HG02885 (cell line): Measurements from ENCODE around the gene CYP4A22.
"Not testable (repeated sequence)": the region's sequence is repeated elsewhere in the genome, so short reads cannot be mapped to it uniquely, and the experiment has no call there.

Experiments
- ATAC-seq: cut with Tn5 transposase; IDR thresholded peaks from one replicate; pipeline ENCODE4 v1.9.1; 2021; ENCODE audit warnings: mild to moderate bottlenecking; ENCODE audit not compliant: unreplicated experiment, poor library complexity

Gene CYP4A22, protein sequence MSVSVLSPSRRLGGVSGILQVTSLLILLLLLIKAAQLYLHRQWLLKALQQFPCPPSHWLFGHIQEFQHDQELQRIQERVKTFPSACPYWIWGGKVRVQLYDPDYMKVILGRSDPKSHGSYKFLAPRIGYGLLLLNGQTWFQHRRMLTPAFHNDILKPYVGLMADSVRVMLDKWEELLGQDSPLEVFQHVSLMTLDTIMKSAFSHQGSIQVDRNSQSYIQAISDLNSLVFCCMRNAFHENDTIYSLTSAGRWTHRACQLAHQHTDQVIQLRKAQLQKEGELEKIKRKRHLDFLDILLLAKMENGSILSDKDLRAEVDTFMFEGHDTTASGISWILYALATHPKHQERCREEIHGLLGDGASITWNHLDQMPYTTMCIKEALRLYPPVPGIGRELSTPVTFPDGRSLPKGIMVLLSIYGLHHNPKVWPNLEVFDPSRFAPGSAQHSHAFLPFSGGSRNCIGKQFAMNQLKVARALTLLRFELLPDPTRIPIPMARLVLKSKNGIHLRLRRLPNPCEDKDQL

DNA sequence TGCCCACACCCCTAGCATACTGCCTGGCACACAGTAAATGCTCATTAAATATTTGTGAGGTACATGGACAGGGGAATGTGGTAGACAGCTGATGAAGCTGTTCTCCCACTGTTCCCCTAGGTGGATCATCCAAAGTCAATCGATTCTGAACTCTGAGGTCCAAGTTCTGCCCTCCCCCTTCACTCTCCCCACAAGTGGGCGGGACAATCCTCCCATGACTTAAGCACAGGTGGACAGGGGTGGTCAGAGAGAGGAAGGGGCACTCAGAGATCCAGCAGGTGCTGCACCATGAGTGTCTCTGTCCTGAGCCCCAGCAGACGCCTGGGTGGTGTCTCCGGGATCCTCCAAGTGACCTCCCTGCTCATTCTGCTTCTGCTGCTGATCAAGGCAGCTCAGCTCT, at the start of gene CYP4A22:
Gene CYP4A22 (plus strand): TSS at position 244 of the 400 bp plus-strand sequence. CDS start 45 bp downstream, at position 289.
- no peak for ATAC-seq

DNA sequence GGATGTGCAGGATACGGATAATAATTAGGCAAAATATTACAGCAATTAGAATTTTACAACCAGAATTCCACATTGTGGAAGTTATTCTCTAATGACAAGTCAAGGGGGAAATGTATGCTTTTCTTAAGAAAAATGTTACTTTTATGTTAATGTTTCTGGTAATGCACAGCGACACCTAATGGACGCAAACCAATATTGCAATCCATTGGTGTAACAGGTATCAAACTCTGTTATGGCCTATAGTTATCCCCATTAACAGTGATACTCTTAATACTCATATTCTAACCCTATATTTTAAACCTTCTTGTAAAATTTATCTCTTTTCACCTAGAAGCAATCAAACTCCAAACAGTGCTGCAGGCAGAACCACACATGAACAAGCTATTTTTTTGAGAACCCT, 47.9 kb upstream of the CYP4A22 start:
- not testable (repeated sequence) for ATAC-seq

DNA sequence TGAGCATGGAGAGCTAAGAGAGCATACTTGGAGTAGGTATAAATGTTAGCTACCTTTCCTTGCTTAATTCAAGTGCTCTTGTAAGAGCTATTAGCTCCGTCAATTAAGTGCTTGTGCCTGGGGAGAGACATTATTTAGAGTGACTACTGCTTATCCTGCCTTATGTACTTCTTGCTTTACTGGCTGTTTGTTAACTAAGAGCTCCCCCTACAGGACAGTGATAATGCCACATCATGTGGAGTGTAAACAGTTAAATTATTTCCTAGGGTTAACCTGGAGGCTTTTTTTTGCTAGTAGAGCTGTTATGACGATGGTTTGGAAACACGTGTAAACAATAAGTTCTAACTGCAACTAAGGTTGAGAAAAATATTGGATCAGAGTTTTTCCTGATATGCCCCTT, 45.8 kb upstream of the CYP4A22 start:
- ATAC-seq, result not testable (repeated sequence)

DNA sequence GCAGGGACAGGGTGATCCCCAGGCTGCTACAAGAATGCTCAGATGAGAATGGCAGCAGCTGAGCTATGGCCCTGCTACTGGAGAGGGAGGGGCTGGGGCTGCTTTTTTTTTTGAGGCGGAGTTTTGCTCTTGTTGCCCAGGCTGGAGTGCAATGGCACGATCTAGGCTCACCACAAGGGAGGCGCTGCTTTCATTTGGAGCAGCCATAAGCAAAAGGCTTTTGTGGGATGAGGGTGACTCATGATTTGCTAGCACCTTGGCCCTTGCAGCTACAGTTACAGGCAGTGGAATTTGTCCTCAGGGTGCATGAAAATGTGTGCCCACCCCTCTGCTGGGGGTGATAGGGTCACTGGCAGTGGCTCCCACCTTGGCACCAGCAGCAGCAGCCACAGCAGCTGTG, 32.4 kb upstream of the CYP4A22 start:
- no peak for ATAC-seq

DNA sequence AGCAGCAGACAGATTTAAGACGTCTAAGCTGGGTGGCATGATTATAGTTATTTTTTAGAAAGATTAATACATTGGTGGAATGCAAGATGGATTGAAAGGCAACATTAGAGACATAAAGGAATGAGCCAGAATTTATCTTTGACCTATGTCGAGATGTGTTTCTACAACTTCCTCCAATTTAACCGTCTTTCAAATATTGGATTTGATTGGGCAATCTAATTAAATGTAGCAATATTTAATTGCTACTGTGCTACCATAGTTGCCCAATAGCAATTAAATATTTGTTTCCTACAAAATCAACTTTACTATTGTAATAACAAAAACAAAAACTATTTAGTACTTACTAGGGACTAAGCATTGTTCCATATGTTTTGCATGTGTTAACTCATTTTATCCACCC, 30.4 kb upstream of the CYP4A22 start:
- no peak for ATAC-seq

DNA sequence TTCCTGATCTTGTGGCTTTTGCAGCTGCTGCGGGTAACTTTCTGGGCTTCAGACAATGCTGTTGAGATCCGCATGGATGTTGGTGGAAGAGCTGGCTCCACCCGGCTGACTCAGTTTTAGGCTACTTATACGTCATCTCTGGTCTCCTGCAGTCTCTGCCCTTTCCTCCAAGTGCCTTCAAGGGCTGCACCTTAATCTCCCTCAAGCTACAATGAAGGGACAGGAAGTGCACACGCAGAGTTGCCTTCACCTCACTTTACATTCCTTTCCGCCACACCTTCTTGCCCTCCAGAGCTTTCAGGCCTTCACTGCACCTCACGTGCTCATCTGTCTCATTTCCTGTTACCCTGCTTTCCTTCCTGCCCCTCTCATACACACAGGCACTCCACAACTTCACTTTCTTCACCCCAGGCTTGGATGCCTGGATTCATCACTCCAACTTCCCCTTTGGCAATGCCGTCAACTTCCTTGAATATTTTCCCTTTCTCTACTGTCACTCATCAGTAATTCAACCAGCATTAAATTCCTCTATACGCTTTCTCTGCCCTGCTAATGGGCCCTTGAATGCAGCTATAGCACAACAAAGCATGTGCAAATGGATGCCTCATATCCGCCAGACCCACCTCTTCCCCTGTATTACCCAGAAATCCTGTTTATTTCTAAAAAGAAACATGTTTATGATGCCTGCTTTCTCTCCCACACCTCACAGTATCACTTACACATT, 29.2 kb upstream of the CYP4A22 start:
- not testable (repeated sequence) for ATAC-seq

DNA sequence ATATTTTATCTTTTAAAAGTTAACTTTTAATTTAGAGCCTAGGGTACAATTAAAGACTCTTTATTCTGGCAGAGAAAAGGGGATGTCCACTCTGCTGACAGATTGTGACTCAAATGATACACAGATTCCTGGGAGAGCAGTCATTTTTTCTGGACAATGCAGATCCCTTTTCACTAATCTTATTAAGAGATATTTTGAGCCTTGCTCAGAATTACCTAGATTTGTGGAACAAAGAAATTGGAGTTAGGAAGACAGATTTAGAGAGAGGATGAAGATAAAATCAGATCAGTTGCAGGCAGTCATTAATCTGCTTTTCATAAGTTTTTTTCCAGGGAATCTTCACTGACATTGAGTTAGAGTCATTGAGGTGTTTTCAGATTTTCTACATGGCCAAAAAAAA, 27.8 kb upstream of the CYP4A22 start:
- ATAC-seq, result not testable (repeated sequence)

DNA sequence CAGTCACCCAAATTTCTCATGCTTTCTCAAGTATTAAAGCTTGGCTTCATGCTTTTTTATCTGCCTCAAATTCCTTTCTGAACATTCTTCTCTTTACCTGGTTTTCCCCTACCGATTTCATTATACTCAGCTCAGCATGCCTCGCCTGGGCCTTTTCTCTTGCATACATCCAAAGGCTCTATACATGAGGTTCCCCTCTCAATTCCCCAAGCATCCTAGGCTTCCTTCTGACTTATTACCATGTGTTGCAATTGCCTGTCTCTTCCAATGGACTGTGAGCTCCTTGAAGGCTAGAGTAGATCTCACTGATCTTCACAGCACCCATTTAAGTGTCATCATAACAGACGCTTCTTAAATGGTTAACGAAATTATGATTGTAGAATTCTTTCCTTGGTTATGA, 24.1 kb upstream of the CYP4A22 start:
- no peak for ATAC-seq

DNA sequence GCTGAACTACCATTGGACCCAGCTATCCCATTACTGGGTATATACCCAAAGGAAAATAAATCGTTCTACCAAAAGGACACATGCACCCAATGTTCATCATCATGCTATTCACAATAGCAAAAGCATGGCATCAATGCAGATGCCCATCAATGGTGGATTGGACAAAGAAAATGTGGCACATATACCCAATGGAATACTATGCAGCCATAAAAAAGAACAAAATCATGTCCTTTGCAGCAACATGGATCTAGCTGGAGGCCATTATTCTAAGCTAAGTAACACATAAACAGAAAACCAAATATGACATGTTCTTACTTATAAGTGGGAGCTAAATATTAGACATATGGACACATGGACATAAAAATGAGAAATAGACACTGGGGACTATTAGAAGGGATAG, 16.2 kb upstream of the CYP4A22 start:
- ATAC-seq, result not testable (repeated sequence)

DNA sequence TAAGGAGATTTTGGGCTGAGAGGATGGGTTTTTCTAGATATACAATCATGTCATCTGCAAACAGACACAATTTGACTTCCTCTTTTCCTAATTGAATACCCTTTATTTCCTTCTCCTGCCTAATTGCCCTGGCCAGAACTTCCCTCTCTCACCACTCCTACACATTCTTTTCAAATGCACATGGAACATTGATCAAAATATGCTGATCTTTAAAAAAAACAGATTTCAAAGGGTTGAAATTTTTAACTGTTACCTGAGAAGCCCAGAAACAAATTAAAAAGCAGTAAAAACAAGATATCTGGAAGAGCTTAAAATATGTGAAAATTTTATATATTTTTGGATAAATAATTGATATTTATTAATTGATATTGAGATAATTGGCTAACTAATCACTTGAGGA, 12.4 kb upstream of the CYP4A22 start:
- not testable (repeated sequence) for ATAC-seq

DNA sequence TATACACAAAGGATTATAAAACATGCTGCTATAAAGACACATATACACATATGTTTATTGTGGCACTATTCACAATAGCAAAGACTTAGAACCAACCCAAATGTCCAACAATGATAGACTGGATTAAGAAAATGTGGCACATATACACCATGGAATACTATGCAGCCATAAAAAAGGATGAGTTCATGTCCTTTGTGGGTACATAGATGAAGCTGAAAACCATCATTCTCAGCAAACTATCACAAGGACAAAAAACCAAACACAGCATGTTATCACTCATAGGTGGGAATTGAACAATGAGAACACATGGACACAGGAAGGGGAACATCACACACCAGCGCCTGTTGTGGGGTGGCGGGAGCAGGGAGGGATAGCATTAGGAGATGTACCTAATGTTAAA, 10.2 kb upstream of the CYP4A22 start:
- ATAC-seq, result not testable (repeated sequence)

DNA sequence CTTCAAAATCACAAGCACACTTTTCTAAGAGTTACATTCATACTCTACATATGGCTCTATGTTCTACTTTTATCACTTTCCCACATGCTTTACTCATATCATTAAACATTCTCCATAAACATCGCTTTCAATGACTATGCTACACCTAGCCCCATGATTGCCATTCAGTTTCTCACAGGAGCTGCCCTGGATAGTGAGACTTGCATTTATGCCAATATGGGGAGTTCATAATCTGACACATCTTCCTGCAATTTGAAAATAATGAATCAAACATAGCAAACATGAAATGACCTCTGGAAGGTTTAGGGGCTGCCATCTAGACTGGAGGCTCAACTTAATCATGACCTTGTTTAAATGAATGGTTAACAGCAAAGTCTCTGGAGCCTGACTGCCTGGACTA, 9.0 kb upstream of the CYP4A22 start:
- no peak for ATAC-seq

DNA sequence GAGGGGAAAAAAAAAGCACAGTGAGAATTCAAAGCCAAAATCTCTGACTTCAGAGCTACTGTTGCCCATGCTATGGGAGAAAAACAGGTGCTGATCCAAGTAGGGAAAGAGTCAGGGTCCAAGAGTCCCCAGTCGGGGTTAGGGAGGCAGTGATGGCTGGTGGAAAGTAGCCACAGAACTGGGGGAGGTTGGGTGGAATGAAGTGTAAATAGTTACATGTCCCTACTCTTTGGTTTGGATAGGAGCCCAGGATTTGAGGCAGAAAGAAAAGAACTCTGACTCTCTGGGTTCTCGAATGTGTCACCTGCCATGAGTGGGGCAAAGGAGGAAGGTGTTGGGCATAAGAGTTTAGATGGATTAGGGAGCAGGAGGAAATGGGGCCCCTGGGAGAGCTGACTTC, 8.4 kb upstream of the CYP4A22 start:
- ATAC-seq, result not testable (repeated sequence)

DNA sequence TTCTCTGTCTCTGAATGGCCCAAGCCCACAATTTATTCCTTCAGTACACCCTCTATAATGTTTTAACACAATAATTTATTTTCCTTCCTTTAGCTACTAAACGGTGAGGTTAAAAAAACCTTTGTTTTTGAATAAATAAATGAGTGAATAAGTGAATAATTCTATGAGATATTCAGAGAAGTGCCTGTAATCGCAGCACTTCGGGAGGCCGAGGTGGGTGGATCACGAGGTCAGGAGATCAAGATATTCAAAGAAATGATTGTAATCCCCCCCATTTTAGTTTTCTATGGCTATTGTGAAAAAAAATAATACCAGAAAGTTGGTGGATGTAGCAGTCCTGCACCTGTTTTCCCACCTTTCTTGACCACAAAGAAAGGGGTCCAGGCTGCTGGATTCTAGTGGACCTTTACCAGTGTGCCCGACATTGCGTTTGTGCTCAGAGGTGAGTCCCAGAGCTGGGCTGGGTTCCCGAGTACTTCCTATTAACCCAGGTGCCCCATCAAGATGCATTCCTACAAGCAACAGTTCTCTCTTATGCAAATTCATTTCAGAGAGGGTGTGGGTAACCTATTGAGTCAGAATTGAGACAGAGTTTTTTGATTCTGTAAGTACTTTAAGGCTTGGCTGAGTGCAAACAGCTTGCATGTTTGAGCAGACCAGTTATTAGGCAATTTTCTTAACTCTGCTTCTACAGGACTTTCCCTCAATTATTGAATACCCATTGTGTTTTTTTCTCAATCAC, 7.6 kb upstream of the CYP4A22 start:
- ATAC-seq, result not testable (repeated sequence)

DNA sequence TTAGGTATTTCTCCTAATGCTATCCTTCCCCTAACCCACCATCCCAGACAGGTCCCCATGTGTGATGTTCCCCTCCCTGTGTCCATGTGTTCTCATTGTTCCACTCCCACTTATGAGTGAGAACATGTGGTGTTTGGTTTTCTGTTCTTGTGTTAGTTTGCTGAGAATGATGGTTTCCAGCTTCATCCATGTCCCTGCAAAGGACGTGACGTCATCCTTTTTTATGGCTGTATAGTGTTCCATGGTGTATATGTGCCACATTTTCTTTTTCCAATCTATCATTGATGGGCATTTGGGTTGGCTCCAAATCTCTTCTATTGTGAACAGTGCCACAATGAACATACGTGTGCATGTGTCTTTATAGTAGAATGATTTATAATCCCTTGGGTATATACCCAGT, 4.6 kb upstream of the CYP4A22 start:
- ATAC-seq, result not testable (repeated sequence)

DNA sequence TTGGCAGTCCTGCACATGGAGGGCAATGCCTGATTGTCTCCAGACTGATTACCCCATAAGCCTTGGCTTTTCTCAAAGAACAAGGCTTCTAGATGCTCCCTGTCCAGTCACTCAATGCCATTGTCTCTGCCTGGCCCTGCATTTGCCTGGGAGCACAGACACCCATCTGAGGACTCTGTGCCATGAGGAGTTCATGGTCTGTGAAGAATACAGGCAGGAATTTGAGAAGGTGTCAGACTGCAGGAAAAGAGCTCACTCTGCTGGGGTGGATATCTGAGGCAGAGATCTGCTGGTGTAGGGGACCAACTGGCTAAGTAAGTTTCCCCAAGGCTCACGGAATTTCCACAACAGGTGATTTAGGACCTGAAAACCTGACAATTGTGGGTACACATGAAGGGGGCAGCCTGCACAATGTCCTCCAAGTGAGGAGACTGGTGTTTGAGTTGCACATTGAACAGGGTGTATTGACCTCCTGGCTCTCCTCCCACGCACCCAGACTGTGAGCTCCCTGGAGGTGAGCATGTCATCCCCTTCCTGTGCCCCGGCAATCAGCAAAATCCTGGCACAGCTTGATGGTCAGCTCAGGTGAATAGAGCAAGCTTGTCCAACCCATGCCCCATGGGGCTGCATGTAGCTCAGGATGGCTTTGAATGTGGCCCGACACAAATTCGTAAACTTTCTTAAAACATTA, 829 bp downstream of the CYP4A22 start:
- ATAC-seq, result no peak

DNA sequence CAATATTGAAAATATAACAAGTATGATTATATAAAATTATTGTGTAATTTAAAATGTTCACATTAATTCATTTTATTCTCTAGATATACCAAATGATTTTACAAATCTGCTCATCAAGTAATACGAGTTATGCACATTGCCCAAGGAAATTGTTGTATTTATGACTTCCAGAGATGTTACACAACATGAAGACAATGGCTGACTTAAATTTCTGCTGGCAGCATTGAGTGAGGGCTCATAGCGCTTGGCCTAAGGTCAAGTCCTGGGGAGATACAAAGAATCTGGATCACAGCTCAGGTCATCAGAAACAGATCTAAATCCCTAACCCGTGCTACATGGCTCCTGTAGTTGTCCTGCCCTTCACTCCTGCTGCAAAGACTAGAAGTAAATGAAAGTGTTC, 3.1 kb downstream of the CYP4A22 start:
- not testable (repeated sequence) for ATAC-seq

DNA sequence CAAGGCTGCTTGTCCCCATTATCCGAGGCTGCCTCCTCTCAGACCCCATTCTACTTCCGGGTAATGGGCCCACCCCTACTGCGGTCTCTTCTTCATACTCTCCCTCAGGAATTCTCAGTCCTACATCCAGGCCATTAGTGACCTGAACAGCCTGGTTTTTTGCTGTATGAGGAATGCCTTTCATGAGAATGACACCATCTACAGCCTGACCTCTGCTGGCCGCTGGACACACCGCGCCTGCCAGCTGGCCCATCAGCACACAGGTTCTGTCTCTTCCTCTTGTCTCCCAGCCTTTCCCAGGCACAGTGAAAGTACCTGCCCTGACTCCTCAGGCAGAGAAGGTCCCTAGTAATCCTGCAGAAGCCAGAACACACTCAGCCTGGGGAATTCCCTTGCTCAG, 6.4 kb downstream of the CYP4A22 start:
- not testable (repeated sequence) for ATAC-seq

DNA sequence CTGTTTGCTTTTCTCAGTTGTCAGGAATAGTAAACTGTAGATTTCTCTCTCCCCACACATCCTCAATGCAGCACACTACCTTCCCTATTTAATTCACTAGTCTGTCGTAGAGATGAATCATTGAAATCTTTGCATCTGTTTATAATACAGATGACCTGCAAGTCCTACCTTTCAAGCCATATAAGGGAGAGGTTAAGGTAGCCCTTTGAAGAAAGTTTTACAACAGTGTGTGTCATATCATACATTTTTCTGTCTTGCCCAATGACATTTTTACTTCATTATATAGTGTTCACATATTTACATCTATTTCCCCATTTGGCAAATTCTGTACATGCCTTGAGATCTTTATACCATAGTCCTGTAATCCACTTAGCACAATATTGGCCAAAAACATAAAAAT, 9.3 kb downstream of the CYP4A22 start:
- ATAC-seq, result not testable (repeated sequence)
